ENCODE measurements around the gene LUZP1.

LUZP1 gene

DNA sequence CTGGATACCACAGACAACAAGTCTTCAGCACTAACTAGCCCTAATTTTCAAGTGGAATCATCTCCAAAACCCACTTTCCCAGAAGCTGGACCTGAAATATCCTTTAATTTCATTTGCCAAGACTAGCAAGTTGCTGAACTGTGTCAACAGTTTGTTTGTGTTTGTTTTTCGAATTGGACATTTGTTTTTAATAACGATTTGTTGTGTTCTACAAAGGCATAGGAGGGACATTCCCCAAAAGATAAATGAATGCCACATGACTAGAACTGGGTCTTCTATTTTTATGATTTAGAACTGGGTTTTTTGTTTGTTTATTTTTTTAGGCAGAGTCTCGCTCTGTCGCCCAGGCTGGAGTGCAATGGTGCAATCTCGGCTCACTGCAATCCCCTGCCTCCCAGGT, 17.9 kb downstream of the LUZP1 start:
- DNase-seq, result no peak

DNA sequence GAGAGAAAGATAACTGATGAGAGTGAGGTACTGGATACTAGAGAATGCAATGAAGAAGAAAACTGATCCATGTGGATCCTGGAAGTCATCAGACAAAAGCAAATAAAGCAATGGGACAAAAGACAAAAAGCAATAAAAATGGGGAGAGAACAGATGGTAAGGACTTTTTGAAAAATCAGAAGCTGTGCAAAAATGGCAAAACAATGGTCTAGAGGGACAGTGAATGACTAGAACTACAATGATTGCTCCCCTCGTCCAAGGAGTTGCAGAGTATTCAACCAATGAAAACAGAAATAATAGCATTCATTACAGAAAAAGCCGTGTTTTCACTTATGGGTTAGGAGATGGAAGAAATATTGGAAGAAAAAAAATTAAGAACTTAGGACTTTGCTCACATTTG, 18.5 kb downstream of the LUZP1 start:
- no peak for DNase-seq

DNA sequence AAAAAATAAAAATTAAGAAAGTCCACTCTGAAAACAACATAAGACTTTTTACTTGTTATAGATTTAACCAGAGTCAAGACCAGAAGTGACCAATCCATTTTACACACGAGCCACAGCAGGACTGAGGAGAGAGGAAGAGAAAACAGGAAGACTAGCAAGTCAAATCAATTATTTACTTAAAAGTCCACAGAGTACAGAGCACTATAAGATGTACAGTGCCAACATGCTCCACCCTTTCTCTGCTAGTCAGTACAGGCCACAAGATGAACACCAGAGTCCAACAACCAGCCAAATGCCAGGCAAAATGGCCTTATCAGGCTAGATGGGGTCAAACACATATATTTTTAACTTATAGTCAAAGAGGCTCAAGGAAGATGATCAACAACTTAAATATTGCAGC, 19.5 kb downstream of the LUZP1 start:
- DNase-seq, result no peak

DNA sequence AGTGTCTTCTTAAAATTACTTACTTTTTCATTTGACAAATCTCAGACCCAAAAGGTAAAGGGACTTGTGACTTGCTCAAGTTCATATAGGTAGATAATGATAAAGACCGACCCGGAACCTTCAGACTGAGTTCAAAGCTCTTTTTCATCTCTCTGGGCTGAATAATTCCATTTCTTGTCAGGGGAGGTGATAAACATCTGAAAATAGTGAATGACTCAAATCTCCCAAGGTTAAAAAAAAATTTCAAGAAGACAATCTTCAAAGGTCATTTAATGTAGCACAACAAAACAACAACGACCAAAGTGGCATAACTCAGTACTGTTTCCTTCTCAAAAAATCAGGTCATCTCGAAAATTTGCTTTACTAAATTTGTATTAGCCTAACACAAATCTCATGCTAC, 20.6 kb downstream of the LUZP1 start:
- DNase-seq, result no peak

DNA sequence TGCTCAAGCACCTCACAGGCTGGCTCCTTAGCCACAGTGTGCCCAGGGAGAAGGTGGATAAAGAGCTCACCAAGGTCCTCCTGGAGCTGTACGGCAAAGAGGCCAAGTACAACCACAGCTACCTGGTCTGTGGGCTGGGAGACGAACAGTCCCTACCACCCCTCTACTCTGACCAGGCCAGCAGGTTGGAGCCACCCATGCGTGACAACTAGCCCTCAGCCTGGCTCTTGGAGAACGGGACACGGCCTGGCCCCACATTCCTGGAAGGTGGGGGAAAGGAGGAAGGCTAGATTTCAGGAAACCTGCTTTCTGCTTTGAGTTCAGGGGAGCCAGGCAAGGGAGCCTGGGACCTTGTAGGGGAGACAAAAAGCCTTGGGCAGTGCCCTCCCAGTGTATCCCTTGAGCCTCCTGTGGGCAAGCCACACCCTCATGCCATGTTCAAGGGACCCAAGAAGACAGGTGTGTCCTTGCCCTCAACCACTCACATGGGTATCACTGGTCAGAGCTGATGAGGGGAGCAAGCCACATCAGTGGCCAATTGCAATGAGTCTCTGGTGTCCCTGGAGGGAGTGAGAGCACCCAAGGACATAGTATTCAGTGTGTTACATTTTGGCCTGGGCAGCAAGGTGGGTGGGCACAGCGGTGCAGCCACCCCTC, 27.6 kb downstream of the LUZP1 start:
- no peak for DNase-seq

DNA sequence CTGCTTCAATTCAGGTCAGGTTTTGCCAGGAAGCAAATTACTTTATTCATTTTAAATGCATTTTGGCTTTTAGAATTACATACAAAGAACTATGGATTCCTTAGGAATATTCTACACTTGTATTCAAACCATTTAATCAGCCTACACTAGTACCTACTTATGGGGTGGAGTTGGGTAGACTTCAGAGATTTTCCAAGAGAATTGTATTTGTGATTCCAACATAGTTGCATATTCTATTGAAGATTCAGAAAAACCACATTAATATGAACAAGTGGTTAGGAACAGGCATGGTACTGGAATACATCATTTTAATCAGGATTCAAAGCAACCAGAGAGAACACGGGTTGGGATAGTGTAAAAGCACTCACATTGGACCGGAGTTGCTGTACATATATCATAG, 33.4 kb downstream of the LUZP1 start:
- no peak for DNase-seq

DNA sequence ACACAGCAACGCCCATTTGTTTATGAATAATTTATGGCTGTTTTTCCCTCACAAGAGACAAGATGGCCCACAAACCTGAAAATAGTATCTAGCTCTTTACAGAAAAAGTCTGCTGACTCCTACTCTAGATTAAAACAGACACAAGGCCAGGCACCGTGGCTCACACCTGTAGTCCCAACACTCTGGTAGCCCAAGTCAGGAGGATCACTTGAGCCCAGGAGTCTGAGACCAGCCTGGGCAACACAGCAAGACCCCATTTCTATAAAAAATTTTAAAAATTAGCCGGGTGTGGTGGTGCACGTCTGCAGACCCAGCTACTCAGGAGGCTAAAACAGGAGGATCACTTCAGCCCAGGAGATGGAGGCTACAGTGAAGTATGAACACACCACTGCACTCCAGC, 34.6 kb downstream of the LUZP1 start:
- no peak for DNase-seq

DNA sequence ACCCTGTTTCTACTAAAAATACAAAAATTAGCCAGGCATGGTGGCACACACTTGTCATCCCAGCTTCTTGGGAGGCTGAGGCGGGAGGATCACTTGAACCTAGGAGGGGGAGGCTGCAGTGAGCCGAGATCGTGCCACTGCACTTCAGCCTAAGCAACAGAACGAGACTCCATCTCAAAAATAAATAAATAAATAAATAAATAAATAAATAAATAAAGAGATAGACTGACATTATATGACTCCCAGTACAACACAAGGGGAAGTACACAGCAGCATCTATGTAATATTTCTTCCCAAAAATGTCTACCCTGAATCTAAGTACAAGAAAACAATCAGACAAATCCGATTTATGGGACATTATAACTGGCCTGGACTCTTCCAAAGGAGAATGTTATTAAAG, 35.1 kb downstream of the LUZP1 start:
- DNase-seq, result no peak

DNA sequence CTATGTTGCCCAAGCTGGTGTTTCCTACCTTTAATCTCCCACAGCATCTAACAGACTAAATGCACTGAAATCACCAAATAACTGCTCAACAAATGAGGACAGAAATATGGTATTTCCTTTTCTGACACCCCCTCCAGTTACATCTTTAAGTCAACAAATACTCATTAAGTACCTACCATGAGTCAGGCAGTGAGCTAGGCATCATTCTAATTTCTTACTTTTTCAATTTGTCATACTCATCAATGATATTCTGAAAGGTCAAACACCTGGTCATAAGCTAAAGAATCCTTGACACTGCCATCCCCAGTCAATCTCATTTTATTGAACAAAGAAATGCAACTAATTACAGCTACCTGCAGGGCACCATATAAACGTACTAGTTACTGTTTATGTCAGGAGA, 36.6 kb downstream of the LUZP1 start:
- DNase-seq, result no peak

DNA sequence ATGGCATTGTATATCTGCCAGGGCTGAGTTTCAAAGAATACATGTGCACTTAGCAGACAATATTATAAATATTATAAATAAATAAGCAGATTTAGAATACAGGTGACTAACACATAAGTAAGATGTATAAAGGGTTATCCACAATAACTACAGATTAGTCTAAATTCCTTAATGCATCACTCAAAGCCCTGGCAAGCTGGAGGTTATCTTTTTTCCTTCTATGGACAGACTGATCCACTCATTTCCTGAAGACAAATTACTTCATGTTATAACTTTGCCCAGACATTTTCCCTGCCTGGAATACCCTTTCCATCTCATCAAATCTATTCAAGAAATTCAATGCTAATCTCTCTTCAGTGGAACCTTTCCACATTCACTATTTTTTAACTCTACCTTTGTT, 38.8 kb downstream of the LUZP1 start:
- no peak for DNase-seq

DNA sequence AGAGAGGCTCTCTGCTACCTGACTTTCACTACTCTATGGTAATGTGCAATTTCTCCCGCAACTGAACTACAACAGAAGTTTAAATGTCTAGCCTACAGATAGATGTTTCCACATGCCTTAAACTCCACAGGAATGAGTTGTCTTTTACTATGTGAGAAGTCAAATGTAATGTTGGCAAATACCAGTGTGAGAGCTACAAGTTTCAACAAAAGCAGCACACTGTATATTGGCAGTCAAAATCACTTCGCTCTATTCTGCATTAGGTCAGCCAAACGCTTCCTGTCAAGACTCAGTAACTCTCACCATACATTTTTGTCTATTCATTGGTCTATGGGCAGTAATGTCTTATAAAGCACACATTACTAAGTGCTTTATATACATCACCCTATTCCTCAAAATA, 41.9 kb downstream of the LUZP1 start:
- DNase-seq, result no peak

DNA sequence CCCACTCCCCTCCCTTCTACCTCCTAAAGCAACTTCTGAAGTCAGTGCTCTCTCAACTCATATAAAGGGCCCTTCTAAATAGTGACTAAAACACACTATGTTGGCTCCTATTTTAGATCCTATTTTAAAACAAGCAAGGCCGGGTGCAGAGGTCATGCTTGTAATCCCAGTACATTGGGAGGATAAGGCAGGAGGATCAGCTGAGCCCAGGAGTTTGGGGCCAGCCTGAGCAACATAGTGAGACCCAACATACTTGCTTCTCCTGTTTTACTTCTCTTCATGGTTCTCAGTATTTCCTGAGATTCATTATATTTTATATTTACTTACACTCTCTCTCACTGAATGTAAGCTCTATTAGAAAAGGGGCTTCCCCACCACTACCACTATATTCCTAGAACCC, 42.5 kb downstream of the LUZP1 start:
- no peak for DNase-seq

DNA sequence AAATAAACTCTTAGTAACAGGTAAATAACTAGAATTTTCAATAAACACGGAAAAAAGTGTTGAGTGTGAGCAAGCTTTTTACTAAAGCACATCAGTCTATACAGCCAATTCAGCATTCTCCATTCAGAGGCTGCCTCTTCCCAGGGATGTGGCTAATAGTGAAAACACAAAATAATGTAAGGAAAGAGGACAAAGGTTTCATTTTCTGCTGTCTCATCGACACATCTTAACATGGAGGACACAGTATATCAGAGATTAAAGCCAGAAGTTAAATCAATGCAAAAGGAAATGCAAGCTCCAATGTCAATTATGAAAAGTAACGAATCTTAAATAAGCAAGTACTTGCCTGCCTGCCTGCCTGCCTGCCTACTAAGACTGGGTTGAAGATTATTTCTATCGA, 43.2 kb downstream of the LUZP1 start:
- DNase-seq, result no peak

DNA sequence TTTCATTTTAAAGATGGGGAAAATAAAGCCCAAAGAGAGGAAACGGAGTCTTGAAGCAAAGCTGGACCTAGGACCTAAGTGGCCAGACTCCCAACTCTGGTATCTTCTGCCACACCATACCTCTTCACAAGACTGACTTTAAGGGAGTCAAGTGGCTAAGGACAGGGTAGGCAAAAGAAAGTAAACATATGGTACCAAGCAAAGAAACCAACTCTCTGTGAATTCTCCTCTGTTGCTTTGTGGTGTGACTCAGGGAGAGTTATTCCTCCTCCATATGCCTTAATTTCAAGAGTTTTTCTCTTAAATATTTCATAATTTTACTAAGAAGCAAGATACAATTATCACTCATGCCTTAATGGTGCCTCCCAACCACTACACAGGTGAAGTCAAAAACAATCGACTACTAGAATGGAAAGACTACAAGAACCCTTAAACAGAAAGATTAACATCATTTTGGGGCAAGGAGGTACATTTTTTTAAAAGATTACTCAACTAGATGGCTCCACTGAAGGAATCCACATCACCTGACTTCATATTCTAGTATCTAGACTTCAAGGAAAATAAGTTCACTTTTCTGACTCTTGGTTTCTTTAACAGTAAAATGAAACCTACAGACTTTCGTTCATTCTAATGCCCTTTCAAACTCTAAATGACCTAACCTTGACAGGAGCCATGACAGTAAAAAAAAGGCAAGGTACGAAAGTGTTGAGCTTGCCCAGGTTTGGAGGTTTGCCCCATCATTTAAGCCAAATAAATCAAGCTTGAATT, 44.2 kb downstream of the LUZP1 start:
- no peak for DNase-seq

DNA sequence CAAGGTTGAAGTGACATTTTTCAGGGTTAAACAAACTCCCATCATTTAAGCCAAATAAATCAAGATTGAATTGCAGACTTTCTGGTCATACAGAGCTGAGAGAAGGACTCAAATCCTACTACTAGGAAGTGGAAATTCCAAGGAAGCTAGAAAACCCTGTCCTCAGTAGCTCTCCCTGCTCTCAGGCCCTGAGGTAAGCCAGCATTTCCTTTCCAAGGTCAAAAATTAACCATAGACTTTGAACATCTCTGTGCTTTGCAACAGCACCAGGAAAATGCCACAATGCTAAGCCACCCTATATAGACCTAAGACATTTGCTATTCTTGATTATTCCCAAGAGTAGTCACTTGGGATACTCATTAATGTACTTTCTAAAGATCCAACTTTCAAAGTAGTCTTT, 45.1 kb downstream of the LUZP1 start:
- DNase-seq, result no peak

DNA sequence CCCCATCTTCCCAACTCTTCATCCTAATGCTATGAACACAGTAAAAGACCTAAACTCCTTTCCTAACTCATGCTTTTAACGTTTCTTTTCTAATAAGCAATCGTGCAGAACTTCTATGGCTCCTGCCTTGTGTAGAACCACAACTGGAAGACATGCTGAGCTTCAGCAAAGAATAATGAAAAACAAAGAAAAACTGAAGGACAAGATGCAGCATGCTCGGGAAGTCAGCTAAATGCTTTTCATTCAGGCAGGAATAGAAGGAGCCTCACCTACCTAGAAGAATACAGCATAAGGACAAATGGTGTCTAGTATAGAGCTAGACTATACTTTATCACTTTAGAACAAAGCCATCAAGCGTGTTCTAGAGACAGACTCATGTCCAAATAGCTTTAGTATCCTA, 45.9 kb downstream of the LUZP1 start:
- no peak for DNase-seq

DNA sequence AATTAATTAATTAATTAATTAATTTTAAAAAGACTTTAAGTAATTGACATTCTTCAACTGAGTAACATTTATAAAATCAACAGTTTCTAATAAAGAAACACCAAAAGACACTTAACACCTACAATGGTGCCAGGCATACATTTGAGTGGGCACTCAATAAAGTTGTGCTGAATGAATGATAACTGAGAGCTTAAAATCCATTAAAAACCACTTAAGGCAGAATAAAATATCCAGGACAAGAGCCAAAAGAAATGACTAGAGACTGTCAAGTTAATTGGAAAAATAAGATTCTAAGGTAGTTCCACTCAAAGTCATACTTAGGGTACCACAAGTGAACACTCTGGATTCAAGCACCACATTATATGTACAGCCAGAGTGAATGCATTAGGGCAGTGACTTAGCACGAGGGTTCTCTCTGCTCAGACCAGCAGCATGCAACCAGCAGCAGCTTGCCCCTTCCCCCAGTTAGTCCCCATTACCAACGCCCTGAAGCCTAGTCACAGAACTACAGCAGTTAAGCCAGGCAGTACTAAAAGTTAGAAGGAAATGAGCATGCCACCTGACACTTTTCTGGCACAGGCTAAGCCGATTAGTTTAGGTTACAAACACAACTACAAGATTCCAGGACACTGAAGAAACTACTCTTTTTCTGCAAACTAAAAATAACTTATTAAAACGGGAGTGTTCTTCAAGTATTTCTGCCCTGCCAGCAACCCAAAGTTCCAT, 46.5 kb downstream of the LUZP1 start:
- DNase-seq, result peak in 1 of 3 experiments; percentile 32

DNA sequence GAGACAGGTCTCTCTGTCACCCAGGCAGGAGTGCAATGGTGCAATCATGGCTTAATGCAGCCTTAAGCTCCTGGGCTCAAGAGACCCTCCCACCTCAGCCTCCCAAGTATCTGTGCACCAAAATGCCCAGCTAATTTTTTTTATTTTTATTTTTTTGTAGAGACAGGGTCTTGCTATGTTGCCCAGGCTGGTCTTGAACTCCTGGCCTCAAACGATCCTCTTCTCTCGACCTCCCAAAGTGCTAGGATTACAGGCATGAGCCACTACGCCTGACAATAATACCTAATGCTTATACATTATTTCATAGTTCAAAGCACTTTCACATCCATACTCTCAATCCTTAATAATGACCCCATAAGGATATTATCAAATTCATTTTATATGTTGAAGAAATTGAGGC, 48.3 kb downstream of the LUZP1 start:
- no peak for DNase-seq

DNA sequence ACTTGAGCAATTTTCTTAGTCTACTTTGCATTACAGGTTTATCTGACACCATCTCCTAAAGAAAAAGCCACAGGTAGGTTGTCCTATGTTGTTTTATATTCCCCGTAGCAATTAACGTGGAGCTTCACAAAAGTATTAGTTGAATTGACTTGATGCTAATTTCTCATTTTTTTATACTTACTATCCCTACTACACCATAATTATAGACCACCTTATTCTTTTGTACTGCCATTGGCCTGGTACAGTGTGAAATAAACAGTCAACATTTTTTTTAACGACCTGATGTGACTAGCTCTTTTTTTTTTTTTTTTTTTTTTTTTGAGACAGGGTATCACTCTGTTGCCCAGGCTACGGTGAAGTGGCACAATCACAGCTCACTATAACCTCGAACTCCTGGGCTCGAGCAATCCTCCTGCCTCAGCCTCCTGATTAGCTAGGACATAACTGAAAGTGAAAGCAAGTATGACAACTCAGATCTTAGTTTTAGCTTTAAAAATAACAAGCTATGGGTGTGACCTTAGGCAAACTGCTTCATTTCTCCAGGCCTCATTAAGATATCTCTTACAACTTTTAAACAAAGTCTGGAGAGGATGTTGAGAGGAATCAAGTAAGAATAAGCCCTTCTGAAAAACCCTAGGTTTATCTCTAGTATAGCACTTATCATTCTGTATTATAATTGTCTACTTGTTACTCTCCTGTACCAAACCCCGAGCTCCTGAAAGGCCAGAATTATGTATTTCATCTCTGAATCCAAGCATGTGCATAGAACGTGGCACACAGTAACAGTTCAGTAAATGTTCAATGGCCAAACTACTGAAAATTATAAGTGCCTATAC, 49.5 kb downstream of the LUZP1 start:
- DNase-seq, result peak in 1 of 3 experiments; percentile 6

DNA sequence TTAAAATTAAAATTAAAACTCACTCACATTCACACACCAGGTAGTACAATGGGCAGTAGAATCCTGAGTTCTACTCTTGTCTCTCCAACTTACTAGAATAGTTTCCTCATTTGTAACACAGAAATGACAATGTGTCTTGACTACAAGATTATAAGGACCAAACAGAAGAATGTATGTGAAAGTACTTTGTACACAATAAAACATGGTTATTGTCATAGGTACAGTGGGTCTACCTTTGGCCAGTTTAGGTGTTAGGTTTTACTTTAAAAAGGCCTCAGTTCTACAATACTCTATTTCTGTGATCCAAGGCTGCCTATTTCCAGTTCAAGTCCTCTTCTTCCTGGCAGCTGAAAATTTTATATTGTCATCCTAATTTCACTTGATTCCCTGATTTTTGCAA, 50.2 kb downstream of the LUZP1 start:
- no peak for DNase-seq

DNA sequence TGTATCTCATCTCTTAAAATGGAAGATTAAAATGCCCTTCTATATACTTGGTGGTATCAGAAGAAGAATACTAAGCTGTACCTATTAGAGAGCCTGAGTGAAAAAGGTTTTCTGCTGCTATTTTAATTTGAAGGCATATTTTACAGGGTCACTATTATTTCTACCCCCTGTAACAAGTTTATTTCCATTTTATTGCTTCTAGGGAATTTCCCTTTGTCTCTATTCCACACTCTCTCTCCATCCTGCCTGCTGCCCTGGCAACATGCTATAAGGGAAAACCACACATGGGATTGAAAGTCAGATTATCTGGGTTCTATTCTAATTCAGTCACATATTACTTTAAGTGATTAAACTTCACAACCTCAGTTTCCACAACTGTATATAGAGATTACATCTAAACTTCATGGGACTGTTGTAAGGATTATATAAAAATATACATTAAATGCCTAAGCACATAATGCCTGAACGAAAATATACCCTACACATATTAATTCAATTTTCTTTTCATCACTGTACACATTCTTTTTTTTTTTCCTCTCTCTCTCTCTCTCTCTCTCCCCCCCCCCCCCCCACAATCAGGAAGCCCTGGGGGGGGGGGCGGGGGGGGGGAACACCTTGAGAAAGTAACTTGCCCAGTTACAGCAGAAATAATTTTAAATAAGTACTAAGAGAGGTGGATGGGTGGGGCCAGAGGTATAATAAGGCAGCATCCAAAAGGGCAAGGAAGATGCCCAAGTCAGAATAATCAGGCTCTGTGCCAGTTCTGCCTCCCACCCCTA, 51.5 kb downstream of the LUZP1 start:
- no peak for DNase-seq

DNA sequence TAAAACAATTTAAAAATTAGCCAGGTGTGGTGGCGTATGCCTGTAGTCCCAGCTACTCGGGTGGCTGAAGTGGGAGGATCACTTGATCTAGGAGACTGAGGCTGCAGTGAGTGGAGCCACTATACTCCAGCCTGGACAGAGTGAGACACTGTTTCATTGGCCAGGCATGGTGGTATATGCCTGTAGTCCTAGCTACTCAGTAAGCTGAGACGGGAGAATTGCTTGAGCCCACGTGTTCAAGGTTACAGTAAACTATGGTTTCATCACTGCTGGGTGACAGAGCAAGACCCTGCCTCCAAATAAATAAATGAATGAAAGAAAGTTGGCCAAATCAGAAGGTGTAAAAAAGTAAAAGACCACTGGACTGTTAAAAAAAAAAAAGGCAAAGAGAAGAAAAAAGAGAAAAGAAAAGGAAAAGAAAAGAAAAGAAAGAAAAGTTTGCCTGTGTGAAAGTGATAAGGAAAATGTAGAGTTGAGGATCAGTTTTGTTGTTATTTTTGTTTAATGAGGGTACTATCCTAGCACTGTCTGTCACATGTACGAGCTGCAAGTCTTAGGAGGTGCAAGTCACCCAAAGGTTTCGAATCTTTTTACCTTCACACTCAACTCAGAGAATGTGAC, 52.3 kb downstream of the LUZP1 start:
- DNase-seq, result no peak
